BLaER1 treated with 17β-estradiol and CSF1 and Interleukin-3, amounts not matched to agents 10 nM and 100 nM (cell line): ENCODE results near the gene GPN1.
"Not testable (repeated sequence)": the region's sequence is repeated elsewhere in the genome, so short reads cannot be mapped to it uniquely, and the experiment has no call there.

Experiments
- H3K27ac ChIP-seq, 11 experiments: shearing (Covaris generic); formaldehyde crosslinking; 2 replicates each; pipeline ENCODE4 v1.8.1; 2022
- H3K27me3 ChIP-seq, 11 experiments: shearing (Covaris generic); formaldehyde crosslinking; 2 replicates each; pipeline ENCODE4 v1.8.1; 2022
- H3K36me3 ChIP-seq, 11 experiments: shearing (Covaris generic); formaldehyde crosslinking; 2 replicates each; pipeline ENCODE4 v1.8.1; 2022
- H3K4me1 ChIP-seq, 10 experiments: shearing (Covaris generic); formaldehyde crosslinking; 2 replicates each; pipeline ENCODE4 v1.8.1; 2022
- H3K4me2 ChIP-seq, 11 experiments: shearing (Covaris generic); formaldehyde crosslinking; 2 replicates each; pipeline ENCODE4 v1.8.1; 2022
- H3K4me3 ChIP-seq, 10 experiments: shearing (Covaris generic); formaldehyde crosslinking; 2 replicates each; pipeline ENCODE4 v1.8.1; 2022
- H3K9ac ChIP-seq, 11 experiments: shearing (Covaris generic); formaldehyde crosslinking; 2 replicates each; pipeline ENCODE4 v1.8.1; 2022
- H3K9me3 ChIP-seq, 11 experiments: shearing (Covaris generic); formaldehyde crosslinking; replicated peaks in 1 of 11; 2 replicates each; pipeline ENCODE4 v1.8.1; 2022
- H4K20me1 ChIP-seq, 11 experiments: shearing (Covaris generic); formaldehyde crosslinking; 2 replicates each; pipeline ENCODE4 v1.8.1; 2022
- Cebpa-rat ChIP-seq, 11 experiments: shearing (Covaris generic); IDR thresholded peaks; 2 replicates each; pipeline ENCODE4 v1.8.1; 2022

The GPN1 gene

DNA sequence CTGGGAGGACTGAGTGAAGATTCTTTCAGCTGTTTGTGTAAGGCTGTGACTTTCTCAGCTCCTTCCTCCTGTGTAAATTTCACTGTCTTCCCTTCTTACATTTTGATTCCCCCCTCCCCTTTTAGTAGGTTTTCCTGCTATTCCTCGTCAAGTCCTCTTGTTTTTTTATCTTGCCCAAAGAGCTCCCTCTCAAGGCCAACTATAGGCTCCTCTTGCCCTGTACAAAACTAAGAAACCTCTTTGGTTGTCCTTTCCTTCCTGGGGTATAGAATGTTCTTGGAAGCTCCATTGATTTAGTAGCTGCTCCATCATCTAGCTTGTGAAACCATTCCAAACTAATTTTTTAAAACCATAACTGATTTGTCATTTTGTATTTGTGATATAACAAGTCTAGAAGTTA, 7.3 kb upstream of the GPN1 start:
- H3K4me3 ChIP-seq, result no peak overlapping the region
- H3K9ac ChIP-seq, result peak overlapping the region in 2 of 11 experiments; percentile 5 to 8; a peak in 2 of 22 replicates
- no peak for TF ChIP-seq Cebpa-rat (IDR thresholded peaks at IDR 0.05)
- H3K27me3 ChIP-seq, result no peaks in the 10 kb centered on the region
- H3K27ac ChIP-seq, result peak overlapping the region in 5 of 11 experiments; percentile 2 to 42 (median 27); a peak in 5 of 22 replicates
- H3K36me3 ChIP-seq, result peaks cover 76 to 89% (median 83%) of the 10 kb centered on the region in 11 experiments
- no peaks in the 10 kb centered on the region for H4K20me1 ChIP-seq
- peak overlapping the region in 5 of 11 experiments; percentile 7 to 37 (median 15); a peak in 4 of 22 replicates for H3K4me2 ChIP-seq
- H3K4me1 ChIP-seq, result peaks cover 5 to 24% (median 12%) of the 10 kb centered on the region in 10 experiments
- no peaks in the 10 kb centered on the region for H3K9me3 ChIP-seq

GRCh38 chr2:27622921-27623384, 5.9 kb upstream of the GPN1 start:
- H3K4me2 ChIP-seq, result no peak overlapping the region
- no peaks in the 10 kb centered on the region for H3K27me3 ChIP-seq
- H3K4me3 ChIP-seq, result no peak overlapping the region
- no peak for TF ChIP-seq Cebpa-rat (IDR thresholded peaks at IDR 0.05)
- no peak overlapping the region for H3K27ac ChIP-seq
- H3K36me3 ChIP-seq, result peaks cover 62 to 75% (median 69%) of the 10 kb centered on the region in 11 experiments
- H3K4me1 ChIP-seq, result peaks cover 20 to 38% (median 25%) of the 10 kb centered on the region in 10 experiments
- H4K20me1 ChIP-seq, result no peaks in the 10 kb centered on the region
- no peak overlapping the region for H3K9ac ChIP-seq
- no peaks in the 10 kb centered on the region for H3K9me3 ChIP-seq

DNA sequence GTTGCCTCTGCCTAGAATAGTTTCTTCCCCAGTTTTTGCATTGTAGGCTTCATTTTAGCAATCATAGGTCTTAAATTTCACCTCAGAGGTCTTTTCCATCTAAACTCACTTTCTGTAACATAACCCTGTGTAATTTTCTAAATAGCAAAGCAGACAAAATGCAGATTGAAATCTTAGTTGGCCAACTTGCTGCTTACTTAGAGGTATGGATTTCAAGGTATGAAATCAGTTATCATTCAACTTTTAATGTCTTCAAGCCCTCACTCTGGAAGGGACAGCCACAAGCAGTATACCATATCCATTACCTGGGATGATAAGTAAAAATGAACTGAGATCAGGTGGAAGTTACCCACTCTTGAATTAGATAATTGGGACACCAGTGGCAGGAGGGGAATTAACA, 3.9 kb upstream of the GPN1 start:
- Histone ChIP-seq H3K27me3 (no peaks in the 10 kb centered on the region), H3K9ac (no peak overlapping the region), H3K4me2 (no peak overlapping the region), H3K4me1 (peaks cover 31 to 50% (median 37%) of the 10 kb centered on the region in 10 experiments), H3K27ac (peak overlapping the region in 1 of 11 experiments; percentile 14; a peak in 3 of 22 replicates), H3K4me3 (no peak overlapping the region), H3K36me3 (peaks cover 47 to 58% (median 53%) of the 10 kb centered on the region in 11 experiments), H4K20me1 (no peaks in the 10 kb centered on the region), H3K9me3 (no peaks in the 10 kb centered on the region)
- TF ChIP-seq Cebpa-rat (IDR thresholded peaks at IDR 0.05), result no peak

DNA sequence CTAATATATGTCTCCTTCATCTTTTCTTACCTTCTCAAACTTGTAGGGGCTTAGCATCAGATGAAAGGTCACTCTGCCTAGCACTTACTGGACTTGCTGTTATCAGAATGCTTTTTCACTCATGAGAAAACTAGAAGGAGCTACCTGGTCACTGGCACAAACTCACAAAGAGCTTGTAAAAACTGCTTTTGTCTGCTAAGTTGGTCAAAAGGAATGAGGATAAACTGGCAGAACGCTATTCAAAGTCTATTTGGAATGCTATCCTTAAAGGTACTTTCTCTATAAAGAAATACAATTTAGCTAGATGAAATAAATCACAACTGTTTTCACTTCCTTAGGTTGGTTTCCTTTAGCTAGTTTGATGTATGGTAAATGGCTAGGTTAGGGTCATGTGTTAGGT, 2.5 kb upstream of the GPN1 start:
- H3K9me3 ChIP-seq, H4K20me1 ChIP-seq, H3K4me3 ChIP-seq, H3K27me3 ChIP-seq: not testable (repeated sequence)
- H3K36me3 ChIP-seq, result peaks cover 45 to 58% (median 50%) of the 10 kb centered on the region in 11 experiments
- H3K9ac ChIP-seq, result peak overlapping the region in 10 of 11 experiments; percentile 87 to 96 (median 90); a peak in 17 of 22 replicates
- H3K4me2 ChIP-seq, result peak overlapping the region; percentile 89 to 100 (median 98)
- H3K4me1 ChIP-seq, result peaks cover 38 to 54% (median 43%) of the 10 kb centered on the region in 10 experiments
- peak overlapping the region in 10 of 11 experiments; percentile 82 to 94 (median 87); a peak in 21 of 22 replicates for H3K27ac ChIP-seq

DNA sequence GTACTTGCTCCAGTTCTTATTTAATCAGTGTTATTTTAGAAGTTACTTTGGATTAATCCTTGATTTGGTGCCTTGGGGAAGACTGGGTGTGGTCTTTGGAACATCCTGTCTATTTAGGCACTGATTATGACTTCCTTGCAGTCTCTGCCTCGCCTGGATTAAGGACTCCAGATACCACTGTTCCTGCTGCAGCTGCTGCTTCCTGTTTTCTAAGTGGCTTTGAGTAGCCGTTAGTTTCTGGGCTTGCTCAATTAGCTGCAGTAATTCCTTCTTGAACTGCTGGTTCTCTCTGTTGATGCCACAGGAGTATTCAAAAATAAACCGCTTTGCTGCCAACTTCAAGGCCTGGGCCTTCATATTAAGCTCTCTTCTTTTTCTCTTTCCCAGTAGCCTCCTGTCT, 1.9 kb upstream of the GPN1 start:
- Histone ChIP-seq H3K4me1 (peaks cover 38 to 48% (median 40%) of the 10 kb centered on the region in 10 experiments), H3K27ac (peak overlapping the region; percentile 31 to 94 (median 86); a peak in 21 of 22 replicates), H3K9ac (peak overlapping the region in 10 of 11 experiments; percentile 87 to 96 (median 90); a peak in 19 of 22 replicates), H3K36me3 (peaks cover 45 to 58% (median 50%) of the 10 kb centered on the region in 11 experiments), H3K4me3 (peak overlapping the region in 3 of 10 experiments; percentile 83 to 88 (median 86); a peak in 2 of 20 replicates), H3K4me2 (peak overlapping the region; percentile 89 to 100 (median 98))
- H3K27me3 ChIP-seq, H4K20me1 ChIP-seq, H3K9me3 ChIP-seq: not testable (repeated sequence)
- peak in 5 of 11 experiments; percentile 42 to 70 (median 44); a peak in 6 of 22 replicates for TF ChIP-seq Cebpa-rat (IDR thresholded peaks at IDR 0.05)

- no peaks in the 10 kb centered on the region for H3K9me3 ChIP-seq
- H3K4me2 ChIP-seq, result peak overlapping the region; percentile 89 to 100 (median 98)
- no peaks in the 10 kb centered on the region for H3K27me3 ChIP-seq
- peak overlapping the region; percentile 86 to 96 (median 90) for H3K9ac ChIP-seq
- peaks cover 45 to 58% (median 50%) of the 10 kb centered on the region in 11 experiments for H3K36me3 ChIP-seq
- H3K27ac ChIP-seq, result peak overlapping the region; percentile 2 to 94 (median 86); a peak in 21 of 22 replicates
- no peaks in the 10 kb centered on the region for H4K20me1 ChIP-seq
- H3K4me3 ChIP-seq, result peak overlapping the region; percentile 82 to 99 (median 86)
- peaks cover 38 to 45% (median 40%) of the 10 kb centered on the region in 10 experiments for H3K4me1 ChIP-seq
- no peak for TF ChIP-seq Cebpa-rat (IDR thresholded peaks at IDR 0.05)
Measured at GRCh38 chr2:27627963-27628766, 685 bp upstream of the GPN1 start.

- Histone ChIP-seq H3K4me1 (peaks cover 38 to 45% (median 40%) of the 10 kb centered on the region in 10 experiments), H3K4me2 (peak overlapping the region; percentile 77 to 99 (median 90)), H3K36me3 (peaks cover 47 to 58% (median 51%) of the 10 kb centered on the region in 11 experiments), H3K9ac (peak overlapping the region in 1 of 11 experiments; percentile 90; a peak in 3 of 22 replicates), H3K4me3 (peak overlapping the region in 8 of 10 experiments; percentile 83 to 99 (median 87); a peak in 10 of 20 replicates)
- H4K20me1 ChIP-seq, H3K9me3 ChIP-seq, H3K27me3 ChIP-seq, H3K27ac ChIP-seq: not testable (repeated sequence)
Measured at GRCh38 chr2:27630257-27630656, 1.4 kb downstream of the GPN1 start.

DNA sequence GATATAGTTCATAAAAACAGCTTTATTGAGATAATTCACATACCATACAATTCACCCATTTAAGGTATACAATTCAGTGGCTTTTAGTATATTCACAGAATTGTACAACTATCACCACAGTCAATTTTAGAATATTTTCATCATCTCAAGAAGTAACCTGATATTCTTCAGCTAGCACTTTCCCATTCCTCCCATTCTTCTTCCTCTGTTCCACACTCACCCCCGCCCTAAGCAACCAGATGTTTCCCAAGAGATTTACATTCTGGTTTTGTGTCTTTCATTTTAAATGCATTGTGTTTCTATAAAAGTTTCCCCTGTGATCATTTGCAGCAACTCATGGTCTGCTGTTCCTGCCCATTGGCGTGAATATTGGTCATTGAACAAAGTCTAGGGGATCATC, 5.4 kb downstream of the GPN1 start:
- H3K9me3 ChIP-seq, result no peaks in the 10 kb centered on the region
- no peaks in the 10 kb centered on the region for H3K27me3 ChIP-seq
- H3K27ac ChIP-seq, result no peak overlapping the region
- H3K4me1 ChIP-seq, result peaks cover 12 to 17% (median 14%) of the 10 kb centered on the region in 10 experiments
- no peak overlapping the region for H3K9ac ChIP-seq
- peaks cover 86 to 96% (median 91%) of the 10 kb centered on the region in 11 experiments for H3K36me3 ChIP-seq
- no peak overlapping the region for H3K4me2 ChIP-seq
- H4K20me1 ChIP-seq, result no peaks in the 10 kb centered on the region; a peak in 1 of 22 replicates
- no peak overlapping the region for H3K4me3 ChIP-seq
- no peak for TF ChIP-seq Cebpa-rat (IDR thresholded peaks at IDR 0.05)

DNA sequence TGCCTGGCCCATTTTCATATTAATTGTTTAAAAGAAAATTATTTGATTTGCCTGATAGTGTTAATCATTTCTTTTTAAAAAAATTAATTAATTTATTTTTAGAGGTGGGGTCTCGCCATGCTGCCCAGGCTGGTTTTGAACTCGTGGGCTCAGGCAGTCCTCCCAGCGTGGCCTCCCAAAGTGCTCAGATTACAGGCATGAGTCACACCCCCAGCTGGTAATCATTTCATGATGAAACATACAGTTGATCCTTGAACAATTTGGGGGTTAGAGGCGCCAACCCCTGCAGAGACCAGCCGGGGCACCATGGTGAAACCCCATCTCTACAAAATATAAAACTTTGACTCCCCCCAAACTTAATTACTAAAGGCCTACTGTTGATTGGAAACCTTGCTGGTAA, 7.9 kb downstream of the GPN1 start:
- Histone ChIP-seq H3K27me3 (no peaks in the 10 kb centered on the region), H4K20me1 (peaks cover 0 to 6% (median 0%) of the 10 kb centered on the region in 11 experiments; a peak in 1 of 22 replicates), H3K27ac (no peak overlapping the region), H3K36me3 (peaks cover 95 to 100% (median 99%) of the 10 kb centered on the region in 11 experiments), H3K4me3 (no peak overlapping the region), H3K4me1 (no peaks in the 10 kb centered on the region), H3K9ac (no peak overlapping the region), H3K9me3 (no peaks in the 10 kb centered on the region), H3K4me2 (no peak overlapping the region)
- TF ChIP-seq Cebpa-rat (IDR thresholded peaks at IDR 0.05), result no peak
